ENCODE data around the gene GCNT1. TPM values are rescaled to one million over a fixed set of nuclear protein-coding genes. Genes with fewer than 3 reads are reported as not detected.

Gene GCNT1
- total RNA-seq, 2 donors from 2014 or later: 30.8 to 33.8 TPM

- DNase-seq: no peak
- no peak for ATAC-seq
- intact Hi-C loops (cut with DNase I, micrococcal nuclease): no loop called here
Measured at GRCh38 chr9:76438841-76439588, 20.0 kb upstream of the GCNT1 start.

GRCh38 chr9:76441551-76442322 is 17.2 kb upstream of the GCNT1 start:
- no peak for DNase-seq

GRCh38 chr9:76443887-76444286 is 15.1 kb upstream of the GCNT1 start:
- intact Hi-C loops (cut with DNase I, micrococcal nuclease): no loop called here
- DNase-seq (no peak), ATAC-seq (no peak)

More at GRCh38 chr9:76441551-76442322, 17.2 kb upstream of the GCNT1 start:
- intact Hi-C loops (cut with DNase I, micrococcal nuclease): no loop called here
- no peak for ATAC-seq

DNA sequence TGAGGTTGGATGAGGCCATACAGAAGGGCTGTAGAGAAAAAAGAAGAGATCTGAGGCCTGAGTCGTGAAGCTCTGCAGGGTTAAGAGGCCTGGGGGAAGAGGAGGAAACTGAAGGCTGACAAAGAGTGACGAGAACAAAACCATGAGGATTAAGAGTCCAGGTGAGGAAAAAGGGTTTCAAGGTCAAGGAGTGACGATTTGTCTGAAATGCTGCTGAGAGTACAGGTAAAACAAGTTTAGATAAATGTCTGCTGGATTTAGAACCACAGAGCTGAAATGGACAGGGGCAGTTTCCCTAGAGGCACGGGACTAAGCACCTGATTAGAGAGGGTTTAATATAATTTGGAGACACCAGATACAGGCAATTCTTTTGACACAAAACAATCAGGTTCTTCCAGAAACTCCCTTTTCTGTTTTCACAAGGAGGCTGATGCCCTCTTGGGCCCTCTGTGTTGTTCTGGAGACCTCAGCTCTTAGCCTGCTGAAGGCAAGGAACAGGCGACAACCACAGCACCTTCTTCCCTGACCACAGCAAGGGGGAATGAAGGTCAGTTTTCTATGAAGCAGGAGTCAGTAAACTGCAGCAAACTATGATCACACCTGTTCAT is 14.6 kb upstream of the GCNT1 start:
- intact Hi-C loops (cut with DNase I, micrococcal nuclease): no loop called here
- ATAC-seq: no peak
- no peak for DNase-seq

- DNase-seq (no peak), ATAC-seq (no peak)
- intact Hi-C loops (cut with DNase I, micrococcal nuclease): loop anchor here in 1 of 2 donors (5.0 kb wide), 3 partner anchors 211 to 701 kb away; no protein-coding TSS in a partner anchor
Measured at GRCh38 chr9:76445976-76446375, 13.0 kb upstream of the GCNT1 start.

DNA sequence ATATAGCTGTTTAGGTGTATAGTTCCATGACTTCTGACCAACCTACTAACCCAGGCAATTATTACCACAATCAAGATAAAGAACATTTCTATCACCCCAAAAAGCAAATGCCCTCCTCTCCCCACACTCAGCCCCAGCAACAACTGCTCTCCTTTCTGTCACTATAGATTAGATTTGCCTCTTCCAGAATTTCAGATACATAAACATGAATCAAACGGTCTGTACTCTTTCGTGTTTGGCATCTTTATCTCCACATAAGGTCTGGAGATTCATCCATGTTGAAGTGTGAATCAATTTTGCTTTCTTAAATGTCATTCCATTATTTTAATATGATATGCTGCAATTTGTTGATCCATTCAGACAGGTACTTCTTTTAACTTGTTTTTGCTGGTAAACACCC is 10.5 kb upstream of the GCNT1 start:
- intact Hi-C loops (cut with DNase I, micrococcal nuclease): loop anchor here in 1 of 2 donors (5.0 kb wide), 3 partner anchors 209 to 699 kb away; no protein-coding TSS in a partner anchor
- ATAC-seq: no peak
- no peak for DNase-seq

GRCh38 chr9:76451234-76451633 is 7.7 kb upstream of the GCNT1 start:
- DNase-seq (no peak), ATAC-seq (no peak)
- intact Hi-C loops (cut with DNase I, micrococcal nuclease): no loop called here

- intact Hi-C loops (cut with DNase I, micrococcal nuclease): no loop called here
- ATAC-seq: no peak
- no peak for DNase-seq
Measured at GRCh38 chr9:76452839-76453238, 6.1 kb upstream of the GCNT1 start.

- DNase-seq (no peak), ATAC-seq (no peak)
- intact Hi-C loops (cut with DNase I, micrococcal nuclease): no loop called here
Measured at GRCh38 chr9:76453785-76454184, 5.2 kb upstream of the GCNT1 start.

- DNase-seq (no peak), ATAC-seq (no peak)
- intact Hi-C loops (cut with DNase I, micrococcal nuclease): no loop called here
Measured at GRCh38 chr9:76454311-76454710, 4.7 kb upstream of the GCNT1 start.

- ATAC-seq (peak; percentile 51), DNase-seq (peak; percentile 77 to 84)
- intact Hi-C loops (cut with DNase I, micrococcal nuclease): no loop called here
Measured at GRCh38 chr9:76456202-76456926, 2.6 kb upstream of the GCNT1 start.

- intact Hi-C loops (cut with DNase I, micrococcal nuclease): no loop called here
- ATAC-seq (peak; percentile 55), DNase-seq (peak; percentile 57 to 68)
Measured at GRCh38 chr9:76459694-76460635, 983 bp downstream of the GCNT1 start.

GRCh38 chr9:76462126-76462525 is 3.1 kb downstream of the GCNT1 start:
- intact Hi-C loops (cut with DNase I, micrococcal nuclease): no loop called here
- no peak for ATAC-seq
- no peak for DNase-seq

DNA sequence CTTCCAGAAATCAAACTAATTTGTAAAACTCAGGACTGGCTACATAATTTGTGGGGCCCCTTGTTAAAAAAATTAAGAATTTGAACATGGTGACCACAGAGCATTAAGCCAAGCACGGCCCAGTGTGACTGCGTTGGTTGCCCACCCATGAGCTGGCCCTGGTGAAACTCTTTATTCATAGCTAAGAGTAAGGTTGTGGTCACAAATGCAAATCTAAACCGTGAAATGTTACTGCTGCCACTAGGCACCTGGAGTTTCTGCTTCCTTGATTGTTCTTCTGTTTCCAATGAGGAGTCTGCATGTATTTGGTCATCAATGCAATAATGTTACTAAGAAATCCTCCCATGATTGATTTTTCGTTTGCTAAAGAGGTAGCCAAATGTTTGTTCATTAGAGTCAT is 4.2 kb downstream of the GCNT1 start:
- intact Hi-C loops (cut with DNase I, micrococcal nuclease): no loop called here
- DNase-seq (no peak), ATAC-seq (no peak)

DNA sequence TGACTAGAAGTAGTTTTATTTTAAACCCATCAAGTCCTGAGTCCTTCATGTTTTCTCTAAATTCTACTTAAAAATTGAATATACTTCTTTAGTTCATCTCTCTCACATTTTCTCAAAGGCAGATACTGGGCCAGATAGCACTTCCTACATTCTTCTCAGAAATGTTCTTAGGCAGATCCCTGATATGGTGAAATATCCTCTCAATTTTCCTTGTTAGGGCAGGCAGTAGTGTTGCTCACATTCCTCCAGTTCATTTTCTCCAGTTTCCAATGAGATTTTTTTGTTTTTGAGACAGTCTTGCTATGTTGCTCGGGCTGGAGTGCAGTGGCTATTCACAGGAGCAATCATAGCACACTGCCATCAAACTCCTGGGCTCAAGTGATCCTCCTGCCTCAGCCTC is 5.7 kb downstream of the GCNT1 start:
- no peak for DNase-seq
- intact Hi-C loops (cut with DNase I, micrococcal nuclease): no loop called here
- no peak for ATAC-seq

GRCh38 chr9:76465442-76466298 is 6.7 kb downstream of the GCNT1 start:
- no peak for DNase-seq
- ATAC-seq: no peak
- intact Hi-C loops (cut with DNase I, micrococcal nuclease): no loop called here

DNA sequence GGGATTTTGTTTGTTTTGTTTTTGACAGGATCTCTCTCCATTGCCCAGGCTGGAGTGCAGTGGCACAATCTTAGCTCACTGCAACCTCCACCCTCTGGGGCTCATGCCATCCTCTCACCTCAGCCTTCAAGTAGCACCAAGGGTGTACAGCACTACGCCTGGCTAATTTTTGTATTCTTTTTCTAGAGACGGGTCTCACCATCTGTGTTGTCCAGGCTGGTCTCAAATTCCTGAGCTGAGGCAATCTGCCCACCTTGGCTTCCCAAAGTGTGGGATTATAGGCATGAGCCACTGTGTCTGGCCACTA is 7.3 kb downstream of the GCNT1 start:
- ATAC-seq: no peak
- intact Hi-C loops (cut with DNase I, micrococcal nuclease): no loop called here
- DNase-seq: no peak
